CD4-positive, CD25-positive, alpha-beta regulatory T cell (primary cell): ENCODE results near the gene GPC5. TPM values are rescaled to one million over a fixed set of nuclear protein-coding genes. Genes with fewer than 3 reads are reported as not detected.

Experiments used
- ATAC-seq, 2 donors: fragments of 150-1000 bp; cut with Tn5 transposase; one replicate each; pipeline ENCODE4 v1.10.0; 2021; ENCODE audit warnings: low read depth in 2 of 2, moderate number of reproducible peaks in 2 of 2, moderate library complexity in 1 of 2
- DNase-seq, 3 donors: peaks; one replicate each; pipeline versions ENCODE4 v3.0.0 to v3.0.0-alpha.2; 2012 to 2022; ENCODE audit warnings: mixed read lengths in 1 of 3
- H3K27ac ChIP-seq: one replicate; pipeline ENCODE4 v1.7.0; 2013; ENCODE audit warnings: mild to moderate bottlenecking, low read length; ENCODE audit not compliant: insufficient read depth, poor library complexity, severe bottlenecking
- H3K27me3 ChIP-seq: one replicate; pipeline ENCODE4 v1.7.0; 2013; ENCODE audit warnings: low read length; ENCODE audit not compliant: control insufficient read depth, insufficient read depth
- H3K36me3 ChIP-seq: one replicate; pipeline ENCODE4 v1.7.0; 2013; ENCODE audit warnings: mild to moderate bottlenecking, low read length, moderate library complexity; ENCODE audit not compliant: control insufficient read depth, insufficient read depth
- H3K4me1 ChIP-seq: 2 replicates; pipeline ENCODE4 v1.7.0; 2013; ENCODE audit warnings: mild to moderate bottlenecking, low read length; ENCODE audit not compliant: insufficient read depth, control insufficient read depth, poor library complexity, severe bottlenecking
- H3K4me3 ChIP-seq: one replicate; pipeline ENCODE4 v1.7.0; 2013; ENCODE audit warnings: low read depth, mild to moderate bottlenecking, low read length, moderate library complexity
- H3K9me3 ChIP-seq, 2 experiments: 1 replicate in 1 of 2; 2 replicates in 1 of 2; pipeline ENCODE4 v1.7.0; 2013; ENCODE audit warnings: low read length in 2 of 2, mild to moderate bottlenecking in 1 of 2, moderate library complexity in 1 of 2; ENCODE audit not compliant: control insufficient read depth in 2 of 2
- H3K27ac Mint-ChIP-seq, 3 donors: one replicate each; pipeline ENCODE4 v1.8.0; 2020 to 2022; ENCODE audit warnings: mild to moderate bottlenecking in 3 of 3, mixed read lengths in 3 of 3, moderate library complexity in 2 of 3
- H3K27me3 Mint-ChIP-seq: one replicate; pipeline ENCODE4 v1.8.0; 2022; ENCODE audit warnings: mild to moderate bottlenecking, mixed read lengths
- H3K36me3 Mint-ChIP-seq: one replicate; pipeline ENCODE4 v1.8.0; 2020; ENCODE audit warnings: mixed read lengths
- H3K4me1 Mint-ChIP-seq, 4 donors: one replicate each; pipeline ENCODE4 v1.8.0; 2020 to 2022; ENCODE audit warnings: mixed read lengths in 4 of 4, mild to moderate bottlenecking in 1 of 4
- H3K4me3 Mint-ChIP-seq, 4 donors: one replicate each; pipeline ENCODE4 v1.8.0; 2020 to 2022; ENCODE audit warnings: mild to moderate bottlenecking in 4 of 4, mixed read lengths in 4 of 4, moderate library complexity in 3 of 4
- H3K9me3 Mint-ChIP-seq, 7 donors: one replicate each; pipeline ENCODE4 v1.8.0; 2020 to 2022; ENCODE audit warnings: mixed read lengths in 7 of 7, mild to moderate bottlenecking in 3 of 7, moderate library complexity in 2 of 7
- polyA plus RNA-seq, 4 donors: library from polyadenylated mRNA; unstranded; fragments of 300-500 nt; fragmentation: Illumina TruSeq; gene quantifications; one replicate each; pipeline ENCODE4 v1.2.3, GENCODE V29; 2021
- total RNA-seq: library from RNA; stranded (reverse); gene quantifications from one replicate; pipeline ENCODE4 v1.2.3, GENCODE V29; 2022

Gene GPC5
- total and polyA plus RNA-seq, 5 donors from 2014 or later: 0.29 to 0.81 (median 0.59) TPM; not detected in 2

DNA sequence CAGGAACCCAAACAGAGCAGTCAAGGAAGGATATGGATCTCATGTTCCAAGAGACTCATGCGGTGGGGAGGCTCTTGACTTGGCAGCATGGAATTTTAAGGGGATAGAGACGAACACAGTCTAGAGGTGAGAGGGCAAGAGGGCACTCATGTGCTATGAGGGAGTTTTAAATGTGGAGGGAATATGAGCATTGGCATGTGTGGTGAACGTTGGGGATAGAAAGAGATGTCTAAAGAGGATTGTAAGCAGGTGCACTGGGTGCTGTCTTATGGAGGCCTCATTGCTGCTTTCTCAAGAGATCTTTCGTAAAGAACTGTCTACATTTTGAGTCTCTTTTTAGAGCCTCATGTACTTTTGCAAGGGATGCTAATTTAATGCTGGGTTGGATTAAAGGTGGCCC, 1227.9 kb downstream of the GPC5 start:
- Mint-ChIP-seq H3K27me3 (no peaks in the 10 kb centered on the region), H3K4me3 (no peak overlapping the region), H3K4me1 (no peaks in the 10 kb centered on the region), H3K36me3 (no peaks in the 10 kb centered on the region), H3K27ac (no peak overlapping the region), H3K9me3 (peaks cover 0 to 15% (median 4%) of the 10 kb centered on the region in 7 donors)
- Histone ChIP-seq H3K27me3 (no peaks in the 10 kb centered on the region), H3K27ac (no peak overlapping the region), H3K4me1 (no peaks in the 10 kb centered on the region), H3K36me3 (no peaks in the 10 kb centered on the region), H3K4me3 (no peak overlapping the region), H3K9me3 (peaks cover 0 to 3% of the 10 kb centered on the region in 2 experiments)
- no peak for DNase-seq
- ATAC-seq: no peak

DNA sequence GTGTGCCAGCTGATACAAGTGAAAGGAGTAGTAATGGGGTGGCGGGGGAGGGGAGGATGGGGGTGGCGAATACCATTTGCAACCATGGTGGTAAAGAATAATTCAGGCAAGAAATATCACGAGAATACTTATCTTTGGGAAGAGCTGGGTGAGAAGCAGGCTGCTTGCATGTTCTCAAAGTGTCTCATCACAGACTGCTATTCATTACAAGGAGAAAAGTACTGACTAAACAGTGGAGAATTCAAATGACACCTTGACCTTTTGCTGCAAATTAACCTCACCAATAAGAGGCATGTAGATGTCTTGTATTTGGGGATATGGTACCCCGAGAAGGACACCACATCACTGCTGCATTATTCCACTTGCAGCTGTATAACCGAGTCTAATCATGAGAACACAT, 1242.5 kb downstream of the GPC5 start:
- no peak overlapping the region for H3K4me3 ChIP-seq
- Mint-ChIP-seq H3K4me3 (no peak overlapping the region), H3K27me3 (no peaks in the 10 kb centered on the region), H3K4me1 (no peaks in the 10 kb centered on the region), H3K9me3 (peaks cover 0 to 23% (median 7%) of the 10 kb centered on the region in 7 donors), H3K36me3 (no peaks in the 10 kb centered on the region), H3K27ac (no peak overlapping the region)
- DNase-seq: no peak
- no peak for ATAC-seq
- H3K9me3 ChIP-seq: peaks cover 0 to 5% of the 10 kb centered on the region in 2 experiments
- no peaks in the 10 kb centered on the region for H3K36me3 ChIP-seq
- H3K27ac ChIP-seq: no peak overlapping the region
- H3K27me3 ChIP-seq: no peaks in the 10 kb centered on the region
- no peaks in the 10 kb centered on the region for H3K4me1 ChIP-seq

- H3K9me3 Mint-ChIP-seq: peaks cover 0 to 12% (median 2%) of the 10 kb centered on the region in 7 donors
- no peaks in the 10 kb centered on the region for H3K36me3 Mint-ChIP-seq
- no peaks in the 10 kb centered on the region for H3K4me1 Mint-ChIP-seq
- no peak overlapping the region for H3K27ac Mint-ChIP-seq
- no peak overlapping the region for H3K4me3 ChIP-seq
- H3K27me3 ChIP-seq: no peaks in the 10 kb centered on the region
- no peaks in the 10 kb centered on the region for H3K27me3 Mint-ChIP-seq
- no peak for DNase-seq
- H3K4me1 ChIP-seq: no peaks in the 10 kb centered on the region
- H3K27ac ChIP-seq: no peak overlapping the region
- H3K9me3 ChIP-seq: no peaks in the 10 kb centered on the region
- no peaks in the 10 kb centered on the region for H3K36me3 ChIP-seq
- ATAC-seq: no peak
- no peak overlapping the region for H3K4me3 Mint-ChIP-seq
Measured at GRCh38 chr13:92649140-92649813, 1250.9 kb downstream of the GPC5 start.

DNA sequence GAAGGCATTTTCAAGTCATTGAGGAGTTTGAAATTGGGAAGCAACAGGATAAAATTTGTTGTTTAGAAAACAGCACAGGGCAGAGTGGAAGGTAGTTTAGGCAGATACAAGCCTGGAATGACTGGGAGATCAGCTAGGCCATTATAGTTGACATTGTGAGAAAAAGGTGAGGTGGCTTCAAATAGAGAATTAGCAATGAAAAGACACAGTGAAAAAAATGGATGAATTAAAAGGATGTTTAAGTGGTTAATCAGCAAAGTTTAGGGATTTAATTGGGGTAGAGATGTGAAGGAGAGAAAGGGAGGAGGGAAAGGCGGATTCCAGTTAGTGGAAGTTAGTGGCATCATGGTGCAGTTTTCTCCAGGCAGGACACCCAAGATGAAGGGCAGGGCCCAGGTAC, 1257.7 kb downstream of the GPC5 start:
- H3K4me1 Mint-ChIP-seq: no peaks in the 10 kb centered on the region
- Histone ChIP-seq H3K9me3 (peaks cover 0 to 1% of the 10 kb centered on the region in 2 experiments), H3K4me1 (no peaks in the 10 kb centered on the region), H3K4me3 (no peak overlapping the region), H3K27ac (no peak overlapping the region), H3K36me3 (no peaks in the 10 kb centered on the region), H3K27me3 (no peaks in the 10 kb centered on the region)
- H3K27ac Mint-ChIP-seq: no peak overlapping the region
- ATAC-seq (no peak), DNase-seq (no peak)
- no peaks in the 10 kb centered on the region for H3K27me3 Mint-ChIP-seq
- peaks cover 2 to 16% (median 7%) of the 10 kb centered on the region in 7 donors for H3K9me3 Mint-ChIP-seq
- peaks cover 3% of the 10 kb centered on the region for H3K36me3 Mint-ChIP-seq
- H3K4me3 Mint-ChIP-seq: no peak overlapping the region

DNA sequence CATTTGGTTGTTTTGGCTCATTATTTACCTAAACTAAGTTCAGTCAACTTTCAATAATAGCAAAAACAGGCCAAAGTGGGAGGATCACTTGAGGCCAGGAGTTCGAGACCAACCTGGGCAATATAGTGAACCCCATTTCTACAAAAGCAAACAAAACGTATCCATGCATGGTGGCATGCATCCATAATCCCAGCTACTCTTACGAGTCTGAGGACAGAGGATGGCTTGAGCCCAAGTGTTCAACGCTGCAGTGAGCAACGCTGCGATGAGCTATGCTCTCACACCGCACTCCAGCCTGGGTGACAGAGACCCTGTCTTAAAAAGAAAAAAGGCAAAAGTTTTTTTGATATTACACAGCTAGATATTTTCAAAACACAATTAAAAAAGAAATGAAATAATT, 1258.2 kb downstream of the GPC5 start:
- Histone ChIP-seq H3K36me3 (no peaks in the 10 kb centered on the region), H3K27me3 (no peaks in the 10 kb centered on the region), H3K4me3 (no peak overlapping the region), H3K9me3 (peaks cover 0 to 1% of the 10 kb centered on the region in 2 experiments), H3K27ac (no peak overlapping the region), H3K4me1 (no peaks in the 10 kb centered on the region)
- H3K27me3 Mint-ChIP-seq: no peaks in the 10 kb centered on the region
- no peak overlapping the region for H3K27ac Mint-ChIP-seq
- no peaks in the 10 kb centered on the region for H3K4me1 Mint-ChIP-seq
- DNase-seq (no peak), ATAC-seq (no peak)
- H3K9me3 Mint-ChIP-seq: peaks cover 2 to 18% (median 4%) of the 10 kb centered on the region in 7 donors
- H3K36me3 Mint-ChIP-seq: peaks cover 3% of the 10 kb centered on the region
- H3K4me3 Mint-ChIP-seq: no peak overlapping the region

GRCh38 chr13:92657565-92657964, 1259.1 kb downstream of the GPC5 start:
- no peaks in the 10 kb centered on the region for H3K4me1 Mint-ChIP-seq
- peaks cover 3% of the 10 kb centered on the region for H3K36me3 Mint-ChIP-seq
- DNase-seq (no peak), ATAC-seq (no peak)
- H3K9me3 Mint-ChIP-seq: peaks cover 4 to 23% (median 7%) of the 10 kb centered on the region in 7 donors
- no peaks in the 10 kb centered on the region for H3K27me3 Mint-ChIP-seq
- H3K4me1 ChIP-seq: no peaks in the 10 kb centered on the region
- H3K27ac ChIP-seq: no peak overlapping the region
- no peak overlapping the region for H3K27ac Mint-ChIP-seq
- no peak overlapping the region for H3K4me3 Mint-ChIP-seq
- H3K27me3 ChIP-seq: no peaks in the 10 kb centered on the region
- H3K4me3 ChIP-seq: no peak overlapping the region
- no peaks in the 10 kb centered on the region for H3K36me3 ChIP-seq
- peaks cover 0 to 1% of the 10 kb centered on the region in 2 experiments for H3K9me3 ChIP-seq

GRCh38 chr13:92658293-92658692, 1259.9 kb downstream of the GPC5 start:
- no peaks in the 10 kb centered on the region for H3K27me3 Mint-ChIP-seq
- Histone ChIP-seq H3K36me3 (no peaks in the 10 kb centered on the region), H3K4me3 (no peak overlapping the region), H3K4me1 (no peaks in the 10 kb centered on the region), H3K27me3 (no peaks in the 10 kb centered on the region), H3K27ac (no peak overlapping the region), H3K9me3 (peaks cover 0 to 1% of the 10 kb centered on the region in 2 experiments)
- H3K36me3 Mint-ChIP-seq: peaks cover 3% of the 10 kb centered on the region
- DNase-seq: no peak
- H3K27ac Mint-ChIP-seq: no peak overlapping the region
- H3K4me3 Mint-ChIP-seq: no peak overlapping the region
- no peaks in the 10 kb centered on the region for H3K4me1 Mint-ChIP-seq
- no peak for ATAC-seq
- H3K9me3 Mint-ChIP-seq: peaks cover 2 to 19% (median 6%) of the 10 kb centered on the region in 7 donors

DNA sequence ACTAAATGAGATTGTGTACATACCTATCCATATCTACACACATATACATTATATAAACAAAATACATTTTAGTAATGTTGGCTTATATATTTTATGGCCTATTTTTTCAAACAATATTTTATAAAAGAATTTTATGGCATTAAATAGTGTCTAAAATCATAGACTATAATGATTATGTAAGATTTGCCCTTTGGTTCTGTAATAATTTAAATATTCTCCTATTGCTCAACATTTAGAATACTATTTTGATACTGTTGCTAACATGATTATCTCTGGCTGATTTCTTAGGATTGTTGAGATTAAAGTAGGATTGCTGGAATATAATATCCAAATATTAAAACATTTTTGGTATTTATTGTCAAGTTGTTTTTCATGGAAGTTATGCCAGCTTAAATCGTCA, 1263.0 kb downstream of the GPC5 start:
- Histone ChIP-seq H3K4me3 (no peak overlapping the region), H3K36me3 (no peaks in the 10 kb centered on the region), H3K27ac (no peak overlapping the region), H3K9me3 (peaks cover 0 to 1% of the 10 kb centered on the region in 2 experiments), H3K27me3 (no peaks in the 10 kb centered on the region), H3K4me1 (no peaks in the 10 kb centered on the region)
- Mint-ChIP-seq H3K36me3 (no peaks in the 10 kb centered on the region), H3K4me1 (no peaks in the 10 kb centered on the region), H3K27me3 (no peaks in the 10 kb centered on the region), H3K9me3 (peaks cover 2 to 16% (median 6%) of the 10 kb centered on the region in 7 donors), H3K27ac (no peak overlapping the region), H3K4me3 (no peak overlapping the region)
- DNase-seq (no peak), ATAC-seq (no peak)
